ENCODE results near the gene CERK. TPM values are rescaled to one million over a fixed set of nuclear protein-coding genes. Genes with fewer than 3 reads are reported as not detected.
"Not testable (repeated sequence)": the region's sequence is repeated elsewhere in the genome, so short reads cannot be mapped to it uniquely, and the experiment has no call there.

The CERK gene
- total RNA-seq, 1 donor from 2014 or later = 102 TPM

DNA sequence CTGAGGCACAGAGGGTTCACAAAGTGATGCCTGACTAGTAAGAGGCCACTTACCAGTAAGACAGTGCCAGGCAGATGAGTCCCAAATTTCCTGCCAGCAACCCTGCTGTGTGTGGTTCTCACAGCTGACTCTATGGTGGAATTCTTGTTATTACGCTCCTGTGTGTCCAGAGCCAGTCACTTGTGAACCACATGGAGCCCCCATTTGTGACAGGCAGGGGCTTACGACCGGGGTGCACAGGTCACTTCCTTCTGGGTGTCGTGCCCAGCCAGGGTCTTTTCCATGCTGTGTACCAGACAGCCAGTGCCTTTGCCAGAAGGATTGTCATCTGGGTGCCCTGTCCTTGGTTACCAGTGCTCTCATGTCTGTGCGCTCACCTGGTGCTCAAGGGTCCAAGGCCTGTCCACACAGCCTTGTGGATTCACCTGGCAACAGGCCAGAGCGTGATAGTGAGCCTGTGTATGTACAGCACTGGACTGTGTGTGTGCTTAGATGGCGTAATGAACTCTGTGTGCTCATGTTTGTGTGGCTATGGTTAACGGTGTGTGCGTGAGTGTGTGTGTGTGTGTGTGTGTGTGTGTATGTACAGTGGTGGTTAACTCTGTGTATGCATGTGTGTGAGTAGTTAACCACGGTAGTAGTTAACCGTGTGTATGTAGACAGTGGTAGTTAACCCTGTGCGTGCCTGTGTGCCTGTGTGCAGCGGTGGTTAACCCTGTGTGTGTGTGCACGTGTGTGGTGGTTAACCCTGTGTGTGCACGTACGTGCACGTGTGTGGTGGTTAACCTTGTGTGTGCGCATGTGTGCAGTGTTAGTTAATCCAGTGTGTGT, 99.2 kb downstream of the CERK start:
- Mint-ChIP-seq H3K27ac (ENCODE audit: unreplicated experiment) (no peak overlapping the region), H3K4me3 (no peak overlapping the region), H3K4me1 (peaks cover 36% of the 10 kb centered on the region), H3K36me3 (ENCODE audit: low read depth) (peaks cover 6% of the 10 kb centered on the region), H3K9me3 (peaks cover 4% of the 10 kb centered on the region), H3K27me3 (ENCODE audit: low read depth) (no peaks in the 10 kb centered on the region)
- no peak for DNase-seq (ENCODE audit: low read depth, low spot score)
- TF ChIP-seq, protein P1, sequence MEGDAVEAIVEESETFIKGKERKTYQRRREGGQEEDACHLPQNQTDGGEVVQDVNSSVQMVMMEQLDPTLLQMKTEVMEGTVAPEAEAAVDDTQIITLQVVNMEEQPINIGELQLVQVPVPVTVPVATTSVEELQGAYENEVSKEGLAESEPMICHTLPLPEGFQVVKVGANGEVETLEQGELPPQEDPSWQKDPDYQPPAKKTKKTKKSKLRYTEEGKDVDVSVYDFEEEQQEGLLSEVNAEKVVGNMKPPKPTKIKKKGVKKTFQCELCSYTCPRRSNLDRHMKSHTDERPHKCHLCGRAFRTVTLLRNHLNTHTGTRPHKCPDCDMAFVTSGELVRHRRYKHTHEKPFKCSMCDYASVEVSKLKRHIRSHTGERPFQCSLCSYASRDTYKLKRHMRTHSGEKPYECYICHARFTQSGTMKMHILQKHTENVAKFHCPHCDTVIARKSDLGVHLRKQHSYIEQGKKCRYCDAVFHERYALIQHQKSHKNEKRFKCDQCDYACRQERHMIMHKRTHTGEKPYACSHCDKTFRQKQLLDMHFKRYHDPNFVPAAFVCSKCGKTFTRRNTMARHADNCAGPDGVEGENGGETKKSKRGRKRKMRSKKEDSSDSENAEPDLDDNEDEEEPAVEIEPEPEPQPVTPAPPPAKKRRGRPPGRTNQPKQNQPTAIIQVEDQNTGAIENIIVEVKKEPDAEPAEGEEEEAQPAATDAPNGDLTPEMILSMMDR (conservative IDR thresholded peaks at IDR 0.05) = no peak

DNA sequence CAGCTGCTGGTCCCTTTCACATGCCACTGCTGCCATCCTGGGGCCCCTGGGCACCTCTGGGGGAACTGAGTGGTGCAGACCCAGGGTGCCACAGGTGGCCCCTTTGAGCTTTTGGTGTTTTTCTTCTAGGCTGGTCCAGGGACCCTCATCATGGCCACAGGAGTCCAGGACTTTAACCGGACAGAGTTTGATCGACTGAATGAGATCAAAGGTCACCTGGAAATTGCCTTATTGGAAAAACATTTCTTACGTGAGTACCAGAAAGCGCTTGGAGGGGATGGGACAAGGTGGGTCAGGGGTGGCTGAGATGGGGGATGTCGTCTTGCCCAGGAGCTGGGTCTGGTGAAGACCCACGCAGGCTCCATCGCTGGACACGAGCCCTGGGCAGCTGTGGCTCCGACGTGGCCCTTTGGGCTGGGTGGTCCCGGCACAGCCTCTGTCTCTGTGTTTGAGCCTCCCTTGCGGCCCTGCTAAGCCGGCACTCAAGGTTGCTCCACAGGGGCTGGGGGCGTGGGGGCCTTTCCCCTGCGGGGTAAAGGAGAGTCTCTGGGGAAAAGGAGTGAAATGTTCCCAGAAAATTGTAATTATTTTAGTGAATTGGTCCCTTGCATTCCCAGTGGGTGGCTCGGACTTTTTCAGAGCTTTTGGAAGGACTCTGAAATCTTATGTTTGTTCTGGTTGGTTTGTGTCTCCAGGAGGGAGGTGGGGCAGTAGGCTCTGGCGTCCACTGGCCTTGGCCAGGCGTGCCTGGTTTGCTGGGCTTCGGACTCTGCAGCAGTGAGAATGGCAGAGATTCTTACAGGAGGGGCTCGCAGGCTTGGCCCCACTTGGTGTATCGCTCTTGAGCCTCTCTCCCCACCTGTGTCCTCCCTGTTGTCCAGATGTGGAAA, 100.1 kb downstream of the CERK start:
- Mint-ChIP-seq H3K4me3 (no peak overlapping the region), H3K4me1 (peaks cover 31% of the 10 kb centered on the region), H3K27me3 (ENCODE audit: low read depth) (no peaks in the 10 kb centered on the region), H3K27ac (ENCODE audit: unreplicated experiment) (no peak overlapping the region), H3K9me3 (peaks cover under 1% of the 10 kb centered on the region), H3K36me3 (ENCODE audit: low read depth) (peaks cover 2% of the 10 kb centered on the region)
- TF ChIP-seq, protein P1 (conservative IDR thresholded peaks at IDR 0.05) = no peak
- DNase-seq (ENCODE audit: low read depth, low spot score) = no peak

DNA sequence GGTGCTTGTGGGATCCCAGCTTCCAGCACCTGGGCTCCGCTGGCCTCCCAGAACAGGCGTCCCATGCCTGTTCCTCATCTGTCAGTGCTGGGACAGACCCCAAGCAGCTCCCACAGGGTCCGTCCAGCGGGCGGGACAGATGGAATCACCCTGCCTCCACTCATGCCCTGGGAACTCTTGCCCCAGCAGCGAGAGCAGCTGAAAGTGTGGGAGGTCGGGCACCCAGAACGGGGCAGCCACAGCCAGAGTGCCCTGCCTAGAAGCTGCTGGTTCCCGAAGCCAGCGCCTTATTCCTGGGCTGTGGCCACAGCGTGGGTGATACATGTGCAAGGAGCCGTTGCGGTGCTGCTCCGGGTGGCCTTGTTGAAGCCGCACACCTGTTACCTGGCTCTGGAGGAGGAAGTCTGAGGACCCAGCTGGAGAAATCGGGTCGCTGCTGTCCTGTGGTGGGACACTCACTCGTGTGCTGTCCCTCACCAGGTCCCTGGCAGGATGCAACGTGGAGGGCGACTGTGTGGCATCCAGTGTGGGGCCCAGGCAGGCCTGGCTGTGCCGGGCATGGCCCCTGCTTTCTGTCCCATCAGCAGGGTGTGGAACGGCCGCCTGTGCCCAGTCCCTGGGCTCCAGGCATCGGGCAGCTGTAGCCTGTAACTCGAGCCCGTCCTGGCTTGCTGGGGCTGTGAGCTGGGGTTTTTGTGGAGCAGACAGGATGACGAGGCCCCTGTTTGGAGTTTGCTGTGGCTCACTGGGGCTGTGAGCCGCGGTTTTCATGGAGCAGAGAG, 101.6 kb downstream of the CERK start:
- Mint-ChIP-seq H3K36me3 (ENCODE audit: low read depth) (no peaks in the 10 kb centered on the region), H3K27ac (ENCODE audit: unreplicated experiment) (no peak overlapping the region), H3K9me3 (no peaks in the 10 kb centered on the region), H3K27me3 (ENCODE audit: low read depth) (no peaks in the 10 kb centered on the region), H3K4me3 (no peak overlapping the region), H3K4me1 (peaks cover 16% of the 10 kb centered on the region)
- DNase-seq (ENCODE audit: low read depth, low spot score) = no peak
- TF ChIP-seq, protein P1 (conservative IDR thresholded peaks at IDR 0.05) = no peak

DNA sequence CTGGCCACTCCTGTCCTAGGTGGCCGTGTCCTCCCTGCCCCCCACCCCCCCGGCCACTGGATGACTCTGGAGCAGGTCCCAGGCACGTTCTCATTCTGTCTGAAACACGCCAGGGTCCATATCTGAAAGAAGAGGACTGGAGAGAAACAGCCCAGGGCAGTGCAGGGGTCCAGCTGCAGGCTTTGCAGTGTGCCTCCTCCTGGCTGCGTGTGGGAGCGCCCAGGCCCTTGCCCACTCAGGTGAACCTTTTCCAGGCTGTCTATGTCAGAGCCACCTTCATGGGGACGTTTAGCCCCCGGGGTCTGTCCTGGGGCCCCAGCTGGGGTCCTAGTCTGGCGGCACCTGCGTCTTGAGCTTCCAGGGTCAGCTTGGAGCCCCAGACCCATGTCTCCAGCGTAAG, 102.3 kb downstream of the CERK start:
- H3K4me1 Mint-ChIP-seq = peaks cover 11% of the 10 kb centered on the region
- H3K4me3 Mint-ChIP-seq = no peak overlapping the region
- no peak overlapping the region for H3K27ac Mint-ChIP-seq (ENCODE audit: unreplicated experiment)
- no peak for DNase-seq (ENCODE audit: low read depth, low spot score)
- H3K27me3 Mint-ChIP-seq (ENCODE audit: low read depth) = no peaks in the 10 kb centered on the region
- no peaks in the 10 kb centered on the region for H3K9me3 Mint-ChIP-seq
- H3K36me3 Mint-ChIP-seq (ENCODE audit: low read depth) = no peaks in the 10 kb centered on the region
- TF ChIP-seq, protein P1 (conservative IDR thresholded peaks at IDR 0.05) = peak; percentile 25

DNA sequence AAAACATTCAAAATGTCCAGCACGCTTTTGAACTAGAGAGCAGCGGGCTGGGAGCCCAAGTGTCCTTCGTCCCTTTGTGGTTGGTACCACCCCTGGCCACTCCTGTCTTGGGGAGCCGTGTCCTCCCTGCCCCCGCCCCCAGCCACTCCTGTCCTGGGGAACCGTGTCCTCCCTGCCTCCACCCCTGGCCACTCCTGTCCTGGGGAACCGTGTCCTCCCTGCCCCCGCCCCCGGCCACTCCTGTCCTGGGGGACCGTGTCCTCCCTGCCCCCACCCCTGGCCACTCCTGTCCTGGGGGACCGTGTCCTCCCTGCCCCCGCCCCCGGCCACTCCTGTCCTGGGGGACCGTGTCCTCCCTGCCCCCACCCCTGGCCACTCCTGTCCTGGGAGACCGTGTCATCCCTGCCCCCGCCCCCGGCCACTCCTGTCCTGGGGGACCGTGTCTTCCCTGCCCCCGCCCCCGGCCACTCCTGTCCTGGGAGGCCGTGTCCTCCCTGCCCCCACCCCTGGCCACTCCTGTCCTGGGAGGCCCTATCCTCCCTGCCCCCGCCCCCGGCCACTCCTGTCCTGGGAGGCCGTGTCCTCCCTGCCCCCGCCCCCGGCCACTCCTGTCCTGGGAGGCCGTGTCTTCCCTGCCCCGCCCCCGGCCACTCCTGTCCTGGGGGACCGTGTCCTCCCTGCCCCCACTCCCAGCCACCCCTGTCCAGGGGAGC, 102.9 kb downstream of the CERK start:
- not testable (repeated sequence) for H3K27ac Mint-ChIP-seq (ENCODE audit: unreplicated experiment); H3K4me3 Mint-ChIP-seq; H3K36me3 Mint-ChIP-seq (ENCODE audit: low read depth); H3K4me1 Mint-ChIP-seq; H3K27me3 Mint-ChIP-seq (ENCODE audit: low read depth); H3K9me3 Mint-ChIP-seq; DNase-seq (ENCODE audit: low read depth, low spot score)

Other genes starting within 250 kb of the CERK start
- gene CELSR1, start 200.6 kb downstream of the CERK start, total RNA-seq = 5.1 and 5.4 TPM in 2 replicates
- gene GRAMD4, start 117.9 kb downstream of the CERK start, total RNA-seq = 32.3 and 34.1 TPM in 2 replicates
- gene TBC1D22A, start 24.4 kb upstream of the CERK start, total RNA-seq = 14.3 and 15.5 TPM in 2 replicates

Data from neural crest cell (in vitro differentiated cells).